ENCODE measurements around the gene MTERF1.

GRCh38 chr7:91866599-91867148 is 13.8 kb downstream of the MTERF1 start:
- no peak for TF ChIP-seq NCOR1 (IDR thresholded peaks at IDR 0.05; ENCODE audit: borderline replicate concordance, low read length)
- TF ChIP-seq ZNF549 (CRISPR knock-in tag; IDR thresholded peaks at IDR 0.05): no peak
- TF ChIP-seq REST (IDR thresholded peaks at IDR 0.05; ENCODE audit: borderline replicate concordance in 1 of 2, low read depth in 1 of 2, low read length in 2 of 2): no peak
- no peak for TF ChIP-seq TOE1 (CRISPR knock-in tag; IDR thresholded peaks at IDR 0.05)
- no peak for TF ChIP-seq HMG20B (CRISPR knock-in tag; conservative IDR thresholded peaks at IDR 0.05)
